HepG2 (cell line): ENCODE data around the gene EPS8.

Source experiments
- EZH2 ChIP-seq: conservative IDR thresholded peaks from 2 replicates; pipeline ENCODE4 v1.6.1; 2012; ENCODE audit warnings: mild to moderate bottlenecking, low read depth, low read length, moderate library complexity
- GABPB1 ChIP-seq: IDR thresholded peaks from 2 replicates; pipeline ENCODE4 v1.6.1; 2016; ENCODE audit warnings: mild to moderate bottlenecking, missing genetic modification reagents, moderate library complexity, missing compliant biosample characterization
- IRX3 ChIP-seq: sonication (generic); formaldehyde crosslinking; IDR thresholded peaks from 2 replicates; pipeline ENCODE4 v1.8.1; 2023; ENCODE audit warnings: mild to moderate bottlenecking, low read depth, missing genetic modification reagents, borderline replicate concordance
- SP4 ChIP-seq: sonication (generic); formaldehyde crosslinking; IDR thresholded peaks from 2 replicates; pipeline ENCODE4 v1.8.1; 2023; ENCODE audit warnings: mild to moderate bottlenecking, missing genetic modification reagents
- TOPORS ChIP-seq: sonication (generic); formaldehyde crosslinking; IDR thresholded peaks from 2 replicates; pipeline ENCODE4 v1.8.0; 2023; ENCODE audit warnings: mild to moderate bottlenecking, missing genetic modification reagents
- ZFP90 ChIP-seq: sonication (generic); formaldehyde crosslinking; IDR thresholded peaks from 2 replicates; pipeline ENCODE4 v1.8.0; 2022; ENCODE audit warnings: missing genetic modification reagents, mild to moderate bottlenecking, inconsistent platforms, borderline replicate concordance
- ZIK1 ChIP-seq: sonication (generic); formaldehyde crosslinking; IDR thresholded peaks from 2 replicates; pipeline ENCODE4 v1.5.0; 2020; ENCODE audit warnings: mild to moderate bottlenecking, low read depth, missing genetic modification reagents, borderline replicate concordance
- TF ChIP-seq, protein P1 (sequence below): sonication (generic); formaldehyde crosslinking; IDR thresholded peaks from 2 replicates; pipeline ENCODE4 v1.5.0; 2020; ENCODE audit warnings: mild to moderate bottlenecking, missing genetic modification reagents, moderate library complexity
- TF ChIP-seq, protein P2 (sequence below): sonication (generic); formaldehyde crosslinking; conservative IDR thresholded peaks from 2 replicates; pipeline ENCODE4 v1.4.0; 2020; ENCODE audit warnings: missing genetic modification reagents

DNA sequence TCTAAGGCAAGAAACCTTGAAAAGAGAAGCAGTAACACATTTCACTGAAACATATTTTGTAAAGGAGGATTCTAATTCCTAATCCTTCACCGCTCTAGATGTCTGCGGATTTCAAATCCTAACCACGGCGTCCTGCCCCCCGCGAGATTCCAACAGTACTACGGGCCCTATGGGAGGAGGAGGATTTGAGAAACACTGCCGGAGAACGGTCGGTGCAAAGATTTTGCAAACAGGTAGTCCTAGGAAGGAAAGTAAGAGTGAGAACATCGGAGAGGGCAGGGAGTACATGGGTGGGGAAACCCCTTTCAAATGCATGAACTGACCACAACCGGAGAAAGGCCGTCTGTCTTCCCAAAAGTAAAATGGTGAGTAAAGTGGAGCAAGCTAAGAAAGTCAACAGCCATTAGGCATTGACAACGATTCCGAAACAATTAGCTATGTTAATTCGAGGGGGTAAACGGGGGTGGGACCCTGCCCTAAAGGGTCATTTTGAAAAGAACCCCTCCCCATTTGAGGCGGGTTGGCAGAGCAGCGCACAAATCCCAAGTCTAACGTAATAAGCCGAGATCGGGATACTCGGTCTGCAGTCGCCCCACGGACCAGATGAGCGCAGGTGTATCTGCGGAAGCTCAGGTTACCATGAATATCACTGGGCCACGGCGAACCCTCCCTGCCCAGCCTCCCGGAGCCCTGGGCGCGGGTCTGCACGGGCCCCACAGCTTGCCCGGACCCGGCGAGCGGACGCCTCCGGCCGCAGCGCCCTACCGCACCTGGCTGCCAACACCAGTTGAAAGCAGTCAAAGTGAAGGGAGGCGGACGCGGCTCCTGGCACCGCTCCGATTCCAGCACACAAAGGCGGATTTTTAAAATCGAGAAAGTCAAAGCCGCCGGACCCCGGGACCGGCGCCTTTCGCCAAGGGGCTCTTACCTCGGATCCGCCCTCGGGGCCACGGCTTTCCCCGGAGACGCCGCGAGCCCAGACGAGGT lies 662 bp downstream of the EPS8 start:
- no peak for TF ChIP-seq GABPB1 (CRISPR knock-in tag)
- TF ChIP-seq, protein P1, sequence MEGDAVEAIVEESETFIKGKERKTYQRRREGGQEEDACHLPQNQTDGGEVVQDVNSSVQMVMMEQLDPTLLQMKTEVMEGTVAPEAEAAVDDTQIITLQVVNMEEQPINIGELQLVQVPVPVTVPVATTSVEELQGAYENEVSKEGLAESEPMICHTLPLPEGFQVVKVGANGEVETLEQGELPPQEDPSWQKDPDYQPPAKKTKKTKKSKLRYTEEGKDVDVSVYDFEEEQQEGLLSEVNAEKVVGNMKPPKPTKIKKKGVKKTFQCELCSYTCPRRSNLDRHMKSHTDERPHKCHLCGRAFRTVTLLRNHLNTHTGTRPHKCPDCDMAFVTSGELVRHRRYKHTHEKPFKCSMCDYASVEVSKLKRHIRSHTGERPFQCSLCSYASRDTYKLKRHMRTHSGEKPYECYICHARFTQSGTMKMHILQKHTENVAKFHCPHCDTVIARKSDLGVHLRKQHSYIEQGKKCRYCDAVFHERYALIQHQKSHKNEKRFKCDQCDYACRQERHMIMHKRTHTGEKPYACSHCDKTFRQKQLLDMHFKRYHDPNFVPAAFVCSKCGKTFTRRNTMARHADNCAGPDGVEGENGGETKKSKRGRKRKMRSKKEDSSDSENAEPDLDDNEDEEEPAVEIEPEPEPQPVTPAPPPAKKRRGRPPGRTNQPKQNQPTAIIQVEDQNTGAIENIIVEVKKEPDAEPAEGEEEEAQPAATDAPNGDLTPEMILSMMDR (CRISPR knock-in tag): no peak
- no peak for TF ChIP-seq SP4 (CRISPR knock-in tag)
- no peak for TF ChIP-seq TOPORS
- no peak for TF ChIP-seq IRX3 (CRISPR knock-in tag)
- 0 out of 2 replicates have a peak, but pooled peaks have one; percentile 12 for TF ChIP-seq ZFP90
- no peak for TF ChIP-seq ZIK1 (CRISPR knock-in tag)
- TF ChIP-seq, protein P2, sequence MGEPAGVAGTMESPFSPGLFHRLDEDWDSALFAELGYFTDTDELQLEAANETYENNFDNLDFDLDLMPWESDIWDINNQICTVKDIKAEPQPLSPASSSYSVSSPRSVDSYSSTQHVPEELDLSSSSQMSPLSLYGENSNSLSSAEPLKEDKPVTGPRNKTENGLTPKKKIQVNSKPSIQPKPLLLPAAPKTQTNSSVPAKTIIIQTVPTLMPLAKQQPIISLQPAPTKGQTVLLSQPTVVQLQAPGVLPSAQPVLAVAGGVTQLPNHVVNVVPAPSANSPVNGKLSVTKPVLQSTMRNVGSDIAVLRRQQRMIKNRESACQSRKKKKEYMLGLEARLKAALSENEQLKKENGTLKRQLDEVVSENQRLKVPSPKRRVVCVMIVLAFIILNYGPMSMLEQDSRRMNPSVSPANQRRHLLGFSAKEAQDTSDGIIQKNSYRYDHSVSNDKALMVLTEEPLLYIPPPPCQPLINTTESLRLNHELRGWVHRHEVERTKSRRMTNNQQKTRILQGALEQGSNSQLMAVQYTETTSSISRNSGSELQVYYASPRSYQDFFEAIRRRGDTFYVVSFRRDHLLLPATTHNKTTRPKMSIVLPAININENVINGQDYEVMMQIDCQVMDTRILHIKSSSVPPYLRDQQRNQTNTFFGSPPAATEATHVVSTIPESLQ: no peak
- TF ChIP-seq EZH2: no peak
